ENCODE results near the gene RETREG1. TPM values are rescaled to one million over a fixed set of nuclear protein-coding genes. Genes with fewer than 3 reads are reported as not detected.

Gene RETREG1
- total RNA-seq, 2 experiments from 2014 or later: 17.7 to 23.3 TPM

DNA sequence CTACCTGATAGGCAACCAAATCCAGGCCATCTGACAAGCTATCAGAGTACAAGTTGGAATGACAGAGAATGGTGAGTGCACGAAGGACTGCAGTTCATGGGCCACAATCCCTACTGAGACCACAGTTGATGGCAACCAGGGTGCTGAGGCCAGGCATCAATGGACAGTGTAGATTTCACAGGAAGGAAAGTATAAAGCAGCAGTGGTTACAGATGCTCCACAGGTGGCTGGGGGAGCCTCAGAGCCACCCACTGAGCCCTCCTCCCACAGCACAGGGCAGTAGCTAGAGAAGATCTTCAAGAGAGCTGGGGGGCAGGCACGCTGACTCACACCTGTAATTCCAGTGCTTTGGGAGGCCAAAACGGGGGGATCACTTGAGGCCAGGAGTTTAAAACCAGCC is 49.4 kb downstream of the RETREG1 start:
- no peak for DNase-seq
- CTCF ChIA-PET: interaction anchor here (0.5 to 1.2 kb wide), 2 partner anchors 11 to 44 kb away, joined by 3 to 6 read pairs; no protein-coding TSS in a partner anchor

GRCh38 chr5:16565118-16565517 is 51.7 kb downstream of the RETREG1 start:
- ATAC-seq: no peak
- intact Hi-C loops (cut with DNase I, micrococcal nuclease): no loop called here
- Mint-ChIP-seq H3K27ac (no peak overlapping the region), H3K27me3 (no peaks in the 10 kb centered on the region), H3K4me1 (peaks cover 29% of the 10 kb centered on the region), H3K9me3 (ENCODE audit: low read depth) (no peaks in the 10 kb centered on the region), H3K36me3 (ENCODE audit: low read depth) (peaks cover 31% of the 10 kb centered on the region), H3K4me3 (no peak overlapping the region)
- DNase-seq: no peak
- POLR2A ChIA-PET: no interaction called here
- CTCF ChIA-PET: interaction anchor here (1.6 kb wide), 1 partner anchor 13 kb away, joined by 8 read pairs; no protein-coding TSS in a partner anchor

More for the DNA sequence above, 49.4 kb downstream of the RETREG1 start:
- peaks cover 31% of the 10 kb centered on the region for H3K36me3 Mint-ChIP-seq (ENCODE audit: low read depth)
- no peaks in the 10 kb centered on the region for H3K27me3 Mint-ChIP-seq
- POLR2A ChIA-PET: no interaction called here
- no peak overlapping the region for H3K4me3 Mint-ChIP-seq
- intact Hi-C loops (cut with DNase I, micrococcal nuclease): no loop called here
- no peak overlapping the region for H3K27ac Mint-ChIP-seq
- ATAC-seq: no peak
- no peaks in the 10 kb centered on the region for H3K9me3 Mint-ChIP-seq (ENCODE audit: low read depth)
- peaks cover 29% of the 10 kb centered on the region for H3K4me1 Mint-ChIP-seq

DNA sequence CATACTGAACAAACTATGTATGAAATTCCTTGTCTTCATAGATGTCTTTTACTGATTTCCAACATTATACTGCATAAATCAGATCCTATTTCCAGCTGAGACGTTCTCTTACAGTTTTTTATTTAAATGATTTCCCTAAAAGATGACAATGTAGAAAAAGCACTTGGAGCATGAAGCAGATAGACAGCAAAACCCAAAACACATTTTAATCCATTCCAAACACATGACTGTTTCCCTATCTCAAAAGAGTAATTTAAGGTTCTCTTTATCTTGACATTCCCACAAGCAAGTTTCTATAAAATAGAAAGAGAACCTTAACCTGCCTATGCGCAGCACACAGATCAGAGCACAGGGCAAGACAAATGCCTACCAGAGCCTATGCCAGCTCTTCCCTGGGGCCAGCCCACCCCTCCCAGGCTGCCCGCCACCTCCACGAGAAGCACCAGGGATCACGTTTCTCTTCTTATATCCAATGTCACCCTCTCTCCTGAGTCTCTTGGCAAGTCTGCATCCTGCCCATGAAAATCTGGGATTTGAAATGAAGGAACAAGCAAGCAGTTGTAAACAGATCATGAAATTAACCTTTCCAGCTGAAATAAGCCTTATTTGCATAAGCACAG is 52.4 kb downstream of the RETREG1 start:
- CTCF ChIA-PET: interaction anchor here (1.6 kb wide), 1 partner anchor 12 kb away, joined by 8 read pairs; no protein-coding TSS in a partner anchor
- POLR2A ChIA-PET: no interaction called here
- intact Hi-C loops (cut with DNase I, micrococcal nuclease): no loop called here

GRCh38 chr5:16563686-16564085 is 53.1 kb downstream of the RETREG1 start:
- no peaks in the 10 kb centered on the region for H3K9me3 Mint-ChIP-seq (ENCODE audit: low read depth)
- H3K4me1 Mint-ChIP-seq: peaks cover 28% of the 10 kb centered on the region
- intact Hi-C loops (cut with DNase I, micrococcal nuclease): no loop called here
- no peaks in the 10 kb centered on the region for H3K27me3 Mint-ChIP-seq
- H3K4me3 Mint-ChIP-seq: no peak overlapping the region
- no peak for DNase-seq
- ChIA-PET CTCF (interaction anchor here (1.0 to 1.2 kb wide), 2 partner anchors 11 to 365 kb away, joined by 3 to 4 read pairs; no protein-coding TSS in a partner anchor), POLR2A (no interaction called here)
- peaks cover 27% of the 10 kb centered on the region for H3K36me3 Mint-ChIP-seq (ENCODE audit: low read depth)
- H3K27ac Mint-ChIP-seq: no peak overlapping the region
- ATAC-seq: no peak

More for the DNA sequence above, 52.4 kb downstream of the RETREG1 start:
- no peak overlapping the region for H3K27ac Mint-ChIP-seq
- peaks cover 26% of the 10 kb centered on the region for H3K4me1 Mint-ChIP-seq
- no peak for DNase-seq
- peaks cover 28% of the 10 kb centered on the region for H3K36me3 Mint-ChIP-seq (ENCODE audit: low read depth)
- H3K4me3 Mint-ChIP-seq: no peak overlapping the region
- H3K9me3 Mint-ChIP-seq (ENCODE audit: low read depth): no peaks in the 10 kb centered on the region
- H3K27me3 Mint-ChIP-seq: no peaks in the 10 kb centered on the region
- no peak for ATAC-seq

GRCh38 chr5:16561660-16562059 is 55.1 kb downstream of the RETREG1 start:
- intact Hi-C loops (cut with DNase I, micrococcal nuclease): no loop called here
- no peak overlapping the region for H3K27ac Mint-ChIP-seq
- DNase-seq: no peak
- peaks cover 18% of the 10 kb centered on the region for H3K36me3 Mint-ChIP-seq (ENCODE audit: low read depth)
- H3K4me1 Mint-ChIP-seq: peaks cover 16% of the 10 kb centered on the region
- peak; percentile 26 for ATAC-seq
- no peaks in the 10 kb centered on the region for H3K27me3 Mint-ChIP-seq
- CTCF ChIA-PET: interaction anchor here (0.9 to 1.0 kb wide), 2 partner anchors 10 to 18 kb away, joined by 3 to 5 read pairs; no protein-coding TSS in a partner anchor
- H3K9me3 Mint-ChIP-seq (ENCODE audit: low read depth): no peaks in the 10 kb centered on the region
- POLR2A ChIA-PET: no interaction called here
- H3K4me3 Mint-ChIP-seq: no peak overlapping the region

GRCh38 chr5:16559702-16560101 is 57.1 kb downstream of the RETREG1 start:
- intact Hi-C loops (cut with DNase I, micrococcal nuclease): no loop called here
- DNase-seq: no peak
- H3K27me3 Mint-ChIP-seq: no peaks in the 10 kb centered on the region
- H3K27ac Mint-ChIP-seq: no peak overlapping the region
- ATAC-seq: no peak
- no peak overlapping the region for H3K4me3 Mint-ChIP-seq
- peaks cover 19% of the 10 kb centered on the region for H3K4me1 Mint-ChIP-seq
- H3K9me3 Mint-ChIP-seq (ENCODE audit: low read depth): no peaks in the 10 kb centered on the region
- CTCF ChIA-PET: interaction anchor here (1.0 to 1.6 kb wide), 2 partner anchors 9 to 75 kb away, joined by 4 to 5 read pairs; no protein-coding TSS in a partner anchor
- peaks cover 13% of the 10 kb centered on the region for H3K36me3 Mint-ChIP-seq (ENCODE audit: low read depth)
- POLR2A ChIA-PET: no interaction called here

- Mint-ChIP-seq H3K4me3 (no peak overlapping the region), H3K27ac (no peak overlapping the region), H3K27me3 (no peaks in the 10 kb centered on the region), H3K4me1 (peaks cover 19% of the 10 kb centered on the region), H3K9me3 (ENCODE audit: low read depth) (no peaks in the 10 kb centered on the region), H3K36me3 (ENCODE audit: low read depth) (peaks cover 13% of the 10 kb centered on the region)
- POLR2A ChIA-PET: no interaction called here
- ATAC-seq: no peak
- no peak for DNase-seq
- intact Hi-C loops (cut with DNase I, micrococcal nuclease): no loop called here
- CTCF ChIA-PET: interaction anchor here (1.1 to 1.6 kb wide), 3 partner anchors 8 to 10 kb away, joined by 3 to 5 read pairs (median 3); no protein-coding TSS in a partner anchor
These were observed 57.7 kb downstream of the RETREG1 start for GRCh38 chr5:16558984-16559629.

DNA sequence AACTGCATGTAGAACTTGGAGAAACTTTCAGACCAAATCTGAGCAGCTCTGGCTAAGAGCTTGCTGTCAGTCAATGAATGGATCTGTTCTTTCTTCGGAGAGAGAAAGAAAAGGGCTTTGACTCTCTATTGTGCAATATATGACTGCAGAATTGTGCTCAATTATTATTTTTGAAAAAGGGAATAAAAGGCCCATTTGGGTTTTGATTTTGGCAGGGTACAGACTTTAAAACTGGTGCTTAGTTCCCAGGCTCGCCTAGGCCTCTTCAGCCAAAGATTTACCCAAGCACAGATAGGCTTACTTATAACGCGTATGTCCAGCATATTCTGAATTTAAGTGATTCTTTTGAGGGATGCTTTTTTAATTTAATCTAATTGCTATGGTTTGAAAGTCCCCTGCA is 59.3 kb downstream of the RETREG1 start:
- Mint-ChIP-seq H3K4me1 (peaks cover 24% of the 10 kb centered on the region), H3K27ac (no peak overlapping the region), H3K9me3 (ENCODE audit: low read depth) (no peaks in the 10 kb centered on the region), H3K36me3 (ENCODE audit: low read depth) (peaks cover 11% of the 10 kb centered on the region), H3K27me3 (no peaks in the 10 kb centered on the region), H3K4me3 (no peak overlapping the region)
- intact Hi-C loops (cut with DNase I, micrococcal nuclease): no loop called here
- POLR2A ChIA-PET: no interaction called here
- CTCF ChIA-PET: no interaction called here
- ATAC-seq: no peak
- DNase-seq: no peak

- no peaks in the 10 kb centered on the region for H3K27me3 Mint-ChIP-seq
- ChIA-PET POLR2A (no interaction called here), CTCF (interaction anchor here (2.6 kb wide), 1 partner anchor 10 kb away, joined by 10 read pairs; no protein-coding TSS in a partner anchor)
- peaks cover 33% of the 10 kb centered on the region for H3K4me1 Mint-ChIP-seq
- no peak for DNase-seq
- H3K36me3 Mint-ChIP-seq (ENCODE audit: low read depth): peaks cover 8% of the 10 kb centered on the region
- no peak for ATAC-seq
- intact Hi-C loops (cut with DNase I, micrococcal nuclease): loop anchor here (5.0 kb wide), 3 partner anchors 87 to 392 kb away; partner anchors contain the start of gene ZNF622 (in 1 of the 2)
- no peak overlapping the region for H3K4me3 Mint-ChIP-seq
- no peaks in the 10 kb centered on the region for H3K9me3 Mint-ChIP-seq (ENCODE audit: low read depth)
- no peak overlapping the region for H3K27ac Mint-ChIP-seq
These were observed 62.7 kb downstream of the RETREG1 start for GRCh38 chr5:16554110-16554509.

DNA sequence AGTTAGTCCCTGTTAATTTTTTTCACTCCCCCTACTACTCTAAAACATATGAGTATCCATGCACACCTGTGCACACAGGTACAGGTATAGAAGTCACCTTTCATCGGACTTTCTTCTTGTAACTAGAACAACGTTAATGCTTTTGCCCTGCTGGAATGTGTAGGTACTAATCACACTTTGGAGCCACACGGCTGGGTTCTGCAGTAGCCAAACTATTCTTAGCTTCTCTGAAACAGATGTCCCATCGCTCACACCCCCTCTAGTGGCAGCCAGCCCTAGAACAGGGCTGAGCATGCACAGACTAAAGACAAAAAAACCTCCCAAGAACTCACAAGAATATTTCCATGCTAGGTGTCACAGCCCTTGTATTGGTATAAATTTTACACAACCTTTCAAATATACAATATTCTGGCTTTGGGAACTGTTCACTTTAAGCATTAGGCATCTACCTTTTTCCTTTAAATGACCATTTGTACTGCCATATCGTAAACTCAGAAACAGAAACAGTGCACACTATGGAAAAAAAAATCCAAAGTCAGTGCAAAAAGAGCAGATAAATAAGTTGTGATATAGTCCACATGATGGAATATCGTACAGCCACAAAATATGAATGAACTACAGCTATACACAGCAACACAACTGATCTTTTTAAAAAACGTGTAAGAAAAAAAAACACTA is 64.0 kb downstream of the RETREG1 start:
- Mint-ChIP-seq H3K9me3 (ENCODE audit: low read depth) (no peaks in the 10 kb centered on the region), H3K4me3 (no peak overlapping the region), H3K4me1 (peaks cover 30% of the 10 kb centered on the region), H3K36me3 (ENCODE audit: low read depth) (peaks cover 5% of the 10 kb centered on the region), H3K27ac (peak overlapping the region; percentile 45), H3K27me3 (no peaks in the 10 kb centered on the region)
- intact Hi-C loops (cut with DNase I, micrococcal nuclease): loop anchor here (1.0 to 5.0 kb wide), 5 partner anchors 64 to 391 kb away; partner anchors contain the start of gene ZNF622 (in 2 of the 2)
- ATAC-seq: peak; percentile 89
- ChIA-PET CTCF (interaction anchor here (0.6 to 3.0 kb wide), 20 partner anchors 8 to 497 kb away, joined by 3 to 17 read pairs (median 4); no protein-coding TSS in a partner anchor), POLR2A (no interaction called here)
- peak; percentile 81 for DNase-seq

- CTCF ChIA-PET: interaction anchor here (0.5 to 3.0 kb wide), 20 partner anchors 8 to 391 kb away, joined by 3 to 17 read pairs (median 4); no protein-coding TSS in a partner anchor
- no peak overlapping the region for H3K27ac Mint-ChIP-seq
These were observed 65.2 kb downstream of the RETREG1 start for GRCh38 chr5:16551628-16552027.

More at GRCh38 chr5:16551628-16552027, 65.2 kb downstream of the RETREG1 start:
- intact Hi-C loops (cut with DNase I, micrococcal nuclease): loop anchor here (1.0 to 5.0 kb wide), 6 partner anchors 62 to 391 kb away; partner anchors contain the start of gene ZNF622 (in 2 of the 2)
- Mint-ChIP-seq H3K4me1 (peaks cover 36% of the 10 kb centered on the region), H3K4me3 (no peak overlapping the region), H3K36me3 (ENCODE audit: low read depth) (no peaks in the 10 kb centered on the region), H3K9me3 (ENCODE audit: low read depth) (no peaks in the 10 kb centered on the region), H3K27me3 (no peaks in the 10 kb centered on the region)
- POLR2A ChIA-PET: no interaction called here
- DNase-seq (no peak), ATAC-seq (no peak)

Data from activated CD4-positive, alpha-beta T cell treated with anti-CD3 and anti-CD28 coated beads for 36 hours (primary cell).